ENCODE results near the gene NOM1.
"Not testable (repeated sequence)": the region's sequence is repeated elsewhere in the genome, so short reads cannot be mapped to it uniquely, and the experiment has no call there.

Gene NOM1

DNA sequence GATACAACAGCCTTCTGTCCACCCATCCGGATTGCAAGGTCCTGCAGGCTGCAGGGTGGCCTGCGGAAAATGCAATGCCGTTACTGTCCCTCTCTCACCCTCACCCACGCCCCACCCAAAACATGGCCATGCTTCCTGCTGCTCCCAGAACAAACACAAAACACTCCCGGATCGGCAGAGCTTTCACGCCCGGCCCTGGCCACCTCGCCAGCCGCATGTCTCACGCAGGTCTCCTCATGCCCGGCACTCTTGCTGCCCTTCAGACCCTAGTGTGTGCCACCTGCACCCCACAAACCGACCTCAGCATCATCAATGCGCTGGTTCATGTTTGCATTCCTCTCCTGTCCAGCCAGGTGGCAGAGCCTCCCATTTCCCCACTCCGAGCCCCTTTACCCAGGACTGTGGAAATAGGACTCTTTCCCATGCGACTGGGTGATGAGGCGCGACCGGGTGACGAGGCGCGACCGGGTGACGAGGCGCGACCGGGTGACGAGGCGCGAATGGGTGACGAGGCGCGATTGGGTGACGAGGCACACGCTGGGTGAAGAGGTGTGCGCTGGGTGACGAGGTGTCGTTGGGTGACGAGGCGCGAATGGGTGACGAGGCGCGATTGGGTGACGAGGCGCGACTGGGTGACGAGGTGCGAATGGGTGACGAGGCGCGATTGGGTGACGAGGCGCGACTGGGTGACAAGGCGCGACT is 8.9 kb upstream of the NOM1 start:
- no peak for DNase-seq (ENCODE audit: low spot score)

DNA sequence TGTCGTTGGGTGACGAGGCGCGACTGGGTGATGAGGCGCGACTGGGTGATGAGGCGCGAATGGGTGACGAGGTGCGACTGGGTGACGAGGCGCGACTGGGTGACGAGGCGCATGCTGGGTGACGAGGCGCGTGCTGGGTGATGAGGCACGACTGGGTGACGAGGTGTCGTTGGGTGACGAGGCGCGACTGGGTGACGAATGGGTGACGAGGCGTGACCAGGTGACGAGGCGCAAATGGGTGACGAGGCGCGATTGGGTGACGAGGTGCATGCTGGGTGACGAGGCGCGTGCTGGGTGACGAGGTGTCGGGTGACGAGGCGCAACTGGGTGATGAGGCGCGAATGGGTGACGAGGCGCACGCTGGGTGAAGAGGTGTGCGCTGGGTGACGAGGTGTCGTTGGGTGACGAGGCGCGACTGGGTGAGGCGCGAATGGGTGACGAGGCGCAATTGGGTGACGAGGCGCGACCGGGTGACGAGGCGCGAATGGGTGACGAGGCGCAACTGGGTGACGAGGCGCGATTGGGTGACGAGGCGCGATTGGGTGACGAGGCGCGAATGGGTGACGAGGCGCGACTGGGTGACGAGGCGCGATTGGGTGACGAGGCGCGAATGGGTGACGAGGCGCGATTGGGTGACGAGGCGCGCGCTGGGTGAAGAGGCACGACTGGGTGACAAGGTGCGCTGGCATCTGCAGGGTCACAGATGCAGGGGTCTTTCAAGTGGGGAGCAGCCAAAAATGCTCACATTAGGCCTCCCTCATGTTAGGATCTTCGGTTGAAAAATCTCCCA is 7.9 kb upstream of the NOM1 start:
- DNase-seq (ENCODE audit: low spot score) = no peak

DNA sequence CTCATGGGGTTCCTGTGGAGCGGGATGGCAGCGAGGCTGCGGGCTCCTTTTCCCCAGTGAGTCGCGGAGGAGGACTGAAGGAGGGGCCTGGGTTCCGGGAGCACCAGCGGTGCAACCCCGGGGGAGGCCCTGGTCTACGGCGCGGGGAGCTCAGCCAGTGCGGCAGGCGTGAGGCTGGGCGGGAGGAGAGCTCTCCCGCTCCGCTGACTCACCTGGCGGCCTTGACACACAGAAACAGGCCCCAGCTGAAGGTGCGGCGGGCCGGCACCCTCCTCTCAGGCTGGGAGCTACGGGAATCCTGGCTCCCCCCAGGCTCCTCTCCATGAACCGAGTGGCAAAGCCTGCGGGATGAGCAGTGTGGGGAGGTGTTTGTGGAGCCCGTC is 6.8 kb upstream of the NOM1 start:
- DNase-seq (ENCODE audit: low spot score) = peak; percentile 13

DNA sequence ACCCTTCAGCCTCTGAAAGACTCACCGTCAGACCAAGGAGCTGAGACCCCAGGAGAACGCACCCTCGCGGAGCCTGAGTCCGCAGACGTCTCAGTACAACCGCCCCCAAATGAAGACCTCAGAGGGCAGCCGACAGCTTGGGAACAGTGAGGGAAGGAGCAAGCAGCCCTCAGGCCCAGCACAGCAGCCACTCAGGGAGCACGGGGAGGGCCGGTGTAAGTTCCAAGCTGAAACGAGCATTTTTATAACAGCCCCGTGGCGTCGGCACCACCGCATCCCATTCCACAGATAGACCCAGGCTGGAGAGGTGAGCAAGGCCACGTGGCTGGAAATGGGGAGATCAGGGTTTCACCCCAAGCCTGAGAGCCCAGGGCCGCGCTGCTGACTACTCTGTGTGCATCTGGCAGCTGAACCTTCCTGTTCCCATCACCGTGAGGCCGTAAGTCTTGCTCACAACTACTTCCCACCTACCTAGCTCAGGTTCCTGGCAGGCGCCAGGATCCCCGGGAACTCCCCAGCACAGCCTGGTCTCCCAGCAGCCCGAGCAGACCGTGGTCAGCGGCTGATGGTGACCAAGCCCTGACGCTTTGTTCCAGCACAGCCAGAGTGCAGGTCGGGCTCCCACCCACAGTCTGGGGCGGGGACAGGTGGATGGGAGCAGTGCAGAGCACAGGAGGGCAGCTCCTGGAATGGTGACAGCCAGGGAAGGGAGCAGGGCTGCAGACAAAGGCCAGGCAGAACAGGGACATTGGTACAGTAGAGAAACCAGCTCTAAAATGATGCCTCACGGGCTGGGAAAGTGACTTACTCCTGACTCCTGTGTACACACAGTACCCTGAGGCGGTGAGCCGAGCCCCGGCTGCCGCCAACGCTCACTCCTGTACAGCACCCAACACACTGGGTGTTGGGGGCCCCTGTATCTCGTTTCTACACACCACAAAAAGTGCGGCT is 6.1 kb upstream of the NOM1 start:
- peak; percentile 39 for DNase-seq (ENCODE audit: low spot score)

DNA sequence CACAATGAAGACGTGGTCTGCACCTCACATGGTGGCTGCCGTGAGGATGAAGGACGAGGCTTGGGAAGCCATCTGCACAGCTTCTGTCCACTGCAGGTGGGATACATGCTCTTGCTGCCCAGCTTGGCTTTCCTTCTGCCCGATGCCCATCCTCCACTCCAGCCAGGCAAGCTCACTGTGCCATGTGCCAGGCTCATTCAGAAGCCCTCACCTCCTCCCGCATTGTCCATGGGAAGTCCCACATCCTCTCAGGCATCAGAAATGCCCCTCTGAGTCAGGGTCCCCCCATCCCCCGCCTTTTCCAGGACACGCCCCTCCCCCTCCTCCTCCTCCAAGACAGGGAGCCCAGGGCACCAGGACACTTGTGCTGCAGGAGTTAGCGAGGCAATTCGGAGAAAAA is 4.6 kb upstream of the NOM1 start:
- no peak for DNase-seq (ENCODE audit: low spot score)

DNA sequence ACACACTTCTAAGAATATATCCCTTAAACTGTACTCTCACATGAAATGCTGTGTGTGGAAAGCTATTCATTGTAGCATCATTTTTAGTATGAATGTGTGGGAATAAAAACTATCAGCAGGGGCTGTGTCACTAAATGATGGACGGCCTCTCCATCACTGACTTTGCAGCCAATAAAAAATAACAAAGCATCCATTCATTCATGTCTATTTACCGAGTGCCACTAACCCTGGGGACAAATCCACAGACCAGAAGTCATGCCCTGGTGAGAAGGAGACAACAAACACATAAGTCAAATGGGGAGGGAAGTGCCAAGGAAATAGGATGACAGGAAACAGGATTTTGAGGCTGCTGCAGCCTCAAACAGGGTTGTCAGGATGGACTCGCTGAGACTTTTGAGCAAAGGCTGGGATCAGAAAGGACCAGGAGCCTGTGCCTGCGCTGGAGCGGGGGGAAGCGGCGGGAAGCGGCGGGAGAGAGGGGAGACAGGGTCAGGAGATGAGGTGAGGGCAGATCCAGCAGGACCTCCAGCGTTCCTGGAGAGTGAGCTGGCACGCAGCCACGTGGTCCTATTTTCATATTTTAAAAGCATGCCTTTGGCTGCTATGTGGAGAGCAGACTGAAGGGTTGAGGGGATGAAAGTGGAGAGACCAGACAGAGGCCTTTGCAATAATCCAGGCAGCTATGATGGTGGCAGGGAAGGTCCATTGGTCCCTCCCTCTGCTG is 2.2 kb upstream of the NOM1 start:
- no peak for DNase-seq (ENCODE audit: low spot score)

DNA sequence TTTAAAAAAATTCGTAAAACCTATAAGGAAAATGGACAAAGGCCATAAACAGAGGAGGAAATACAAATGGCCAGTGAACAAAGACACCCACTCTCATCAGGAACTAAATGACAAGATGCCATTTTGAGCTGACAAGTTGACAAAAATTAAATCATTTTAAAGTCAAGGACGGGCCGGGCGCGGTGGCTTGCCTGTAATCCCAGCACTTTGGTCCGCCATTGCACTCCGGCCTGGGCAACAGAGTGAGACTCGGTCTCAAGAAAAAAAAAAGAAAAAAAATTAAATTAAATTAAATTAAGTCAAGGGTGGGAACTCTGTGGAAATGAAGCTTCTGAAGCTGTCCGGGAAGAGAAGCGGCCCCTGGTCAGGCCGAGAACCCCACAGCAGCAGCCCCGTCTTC is 1.2 kb upstream of the NOM1 start:
- DNase-seq (ENCODE audit: low spot score) = no peak

DNA sequence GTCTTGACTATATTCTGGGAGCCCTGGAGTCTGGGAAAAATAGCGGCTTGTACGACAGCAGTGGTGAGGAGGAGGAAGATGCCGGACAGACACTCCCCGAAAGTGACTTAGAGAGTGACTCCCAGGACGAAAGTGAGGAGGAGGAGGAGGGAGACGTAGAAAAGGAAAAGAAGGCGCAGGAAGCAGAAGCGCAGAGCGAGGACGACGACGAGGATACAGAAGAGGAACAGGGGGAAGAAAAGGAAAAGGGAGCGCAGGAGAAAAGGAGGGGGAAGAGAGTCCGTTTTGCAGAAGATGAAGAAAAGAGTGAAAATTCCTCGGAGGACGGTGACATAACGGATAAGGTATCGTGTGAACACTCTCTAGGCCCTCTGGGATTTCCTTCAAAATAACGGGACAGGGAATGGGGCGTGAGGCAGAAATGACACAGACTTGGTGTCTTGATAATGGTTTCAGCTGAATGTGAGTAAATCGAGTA is 908 bp downstream of the NOM1 start:
- DNase-seq (ENCODE audit: low spot score) = no peak

DNA sequence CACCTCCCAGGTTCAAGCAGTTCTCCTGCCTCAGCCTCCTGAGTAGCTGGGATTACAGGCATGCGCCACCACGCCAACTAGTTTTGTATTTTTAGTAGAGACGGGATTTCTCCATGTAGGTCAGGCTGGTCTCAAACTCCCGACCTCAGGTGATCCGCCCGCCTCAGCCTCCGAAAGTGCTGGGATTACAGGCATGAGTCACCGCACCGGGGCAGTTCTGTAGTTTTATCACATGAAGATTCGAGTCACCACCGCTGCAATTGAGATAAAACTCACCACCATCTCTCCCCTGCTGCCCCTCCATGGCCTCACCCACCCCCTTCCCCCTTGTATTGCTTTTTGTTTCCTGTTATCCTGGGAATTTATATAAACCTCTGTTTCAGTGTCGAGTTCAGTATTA is 3.7 kb downstream of the NOM1 start:
- not testable (repeated sequence) for DNase-seq (ENCODE audit: low spot score)

DNA sequence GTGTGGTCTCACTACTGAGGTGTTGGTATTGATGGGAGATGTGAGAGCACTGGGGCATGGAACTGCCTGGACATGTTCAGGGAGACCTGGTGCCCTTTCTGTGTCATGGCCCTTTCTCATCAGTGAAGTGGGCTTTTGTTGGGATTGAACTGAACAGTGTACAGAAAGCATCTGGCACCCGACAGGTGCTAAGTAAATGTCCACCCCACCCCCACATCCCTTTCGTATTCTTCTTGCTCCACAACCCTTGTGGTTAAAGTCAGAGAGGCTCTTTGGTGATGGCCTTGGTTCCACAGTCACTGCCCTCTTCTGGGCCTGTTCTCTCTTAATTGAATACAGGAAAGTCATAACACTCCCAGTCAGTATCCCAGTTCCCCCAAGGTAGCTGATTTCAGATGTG is 5.4 kb downstream of the NOM1 start:
- DNase-seq (ENCODE audit: low spot score) = no peak

DNA sequence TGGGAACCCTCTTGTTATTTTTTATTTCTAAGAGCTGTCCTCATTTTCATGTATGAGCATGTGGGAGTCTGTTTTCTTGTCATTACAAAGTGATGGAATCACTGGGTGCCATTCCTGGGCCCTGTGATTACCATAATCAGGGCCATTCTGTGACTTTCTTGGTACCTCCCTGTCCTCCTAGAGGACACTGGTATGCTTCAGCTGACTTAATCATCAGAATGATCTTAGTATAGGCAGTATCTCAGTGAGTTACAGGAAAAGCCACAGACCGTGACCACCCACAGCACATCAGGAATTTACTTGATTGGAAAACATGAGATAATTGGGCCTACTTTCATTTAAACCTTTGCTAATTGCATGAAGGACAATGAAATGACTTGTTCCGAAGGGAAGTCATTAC is 7.2 kb downstream of the NOM1 start:
- DNase-seq (ENCODE audit: low spot score) = no peak

DNA sequence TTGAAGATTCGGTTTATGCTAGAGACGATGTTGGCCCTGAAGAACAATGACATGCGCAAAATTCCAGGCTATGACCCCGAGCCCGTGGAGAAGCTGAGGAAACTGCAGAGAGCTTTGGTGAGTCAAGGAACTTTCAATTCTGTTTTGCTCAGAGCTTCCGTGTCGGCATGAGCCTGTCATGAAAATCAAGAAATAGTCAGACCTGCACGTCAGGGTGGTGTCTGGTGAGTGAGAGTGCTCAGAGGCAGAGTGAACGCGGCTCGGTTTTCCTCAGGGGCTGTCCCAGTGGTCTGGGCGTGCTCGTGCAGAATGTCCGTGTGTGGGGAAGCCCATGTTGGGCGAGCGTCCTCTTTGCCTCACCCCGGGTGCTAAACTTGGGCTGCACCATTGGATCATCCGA is 12.6 kb downstream of the NOM1 start:
- no peak for DNase-seq (ENCODE audit: low spot score)

DNA sequence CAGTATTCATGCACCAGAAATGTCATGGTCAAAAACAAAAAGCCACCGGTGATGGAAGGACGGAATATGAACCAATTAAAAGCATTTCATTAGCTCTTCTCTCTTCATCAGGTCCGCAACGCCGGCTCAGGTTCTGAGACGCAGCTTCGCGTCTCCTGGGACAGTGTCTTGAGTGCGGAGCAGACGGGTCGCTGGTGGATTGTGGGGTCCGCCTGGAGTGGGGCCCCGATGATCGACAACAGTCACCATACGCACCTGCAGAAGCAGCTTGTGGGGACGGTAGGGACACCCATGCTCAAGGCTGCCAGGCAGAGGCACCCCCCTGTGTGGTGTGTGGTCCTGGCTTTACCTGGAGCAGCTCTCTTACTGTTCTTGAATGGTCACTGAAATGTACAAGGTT is 13.4 kb downstream of the NOM1 start:
- DNase-seq (ENCODE audit: low spot score) = no peak

DNA sequence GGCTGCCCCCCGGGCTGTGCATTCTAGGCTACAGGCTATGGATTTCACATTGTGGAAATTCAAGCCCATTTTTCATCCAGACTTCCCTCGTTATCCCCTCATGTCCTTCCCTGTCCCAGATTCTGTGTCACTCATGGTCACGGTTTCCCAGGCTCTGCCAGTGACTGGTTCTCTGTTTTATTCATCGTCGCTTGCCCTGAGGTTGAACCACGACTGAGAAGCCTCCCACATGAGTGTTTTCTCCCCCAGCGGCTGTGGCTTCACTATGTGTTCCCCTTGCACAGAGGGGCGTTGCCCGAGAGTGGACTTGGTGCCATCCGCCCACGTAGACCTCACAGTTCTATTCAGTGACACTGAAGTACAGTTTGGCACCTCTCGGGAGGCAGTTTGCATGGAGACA is 14.0 kb downstream of the NOM1 start:
- DNase-seq (ENCODE audit: low spot score) = no peak

DNA sequence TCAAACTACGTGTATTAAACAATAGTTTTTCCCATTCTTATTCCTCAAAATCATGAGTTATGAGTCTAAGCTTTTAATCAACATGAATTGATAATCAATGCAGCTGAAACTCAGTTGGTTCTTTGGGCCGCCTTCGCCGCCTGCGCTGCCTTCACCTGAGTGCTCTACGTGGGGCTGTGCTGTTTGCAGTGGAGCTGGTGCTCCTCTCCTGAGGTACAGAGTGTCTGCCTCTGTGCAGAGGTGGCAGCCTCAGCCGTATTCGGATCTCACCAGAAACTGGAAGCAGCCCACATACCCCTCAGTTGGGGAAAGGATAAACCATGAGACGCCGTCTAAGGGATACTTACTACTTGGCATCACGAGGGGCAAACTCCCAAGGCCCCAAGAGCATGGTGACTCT is 15.5 kb downstream of the NOM1 start:
- DNase-seq (ENCODE audit: low spot score) = no peak

DNA sequence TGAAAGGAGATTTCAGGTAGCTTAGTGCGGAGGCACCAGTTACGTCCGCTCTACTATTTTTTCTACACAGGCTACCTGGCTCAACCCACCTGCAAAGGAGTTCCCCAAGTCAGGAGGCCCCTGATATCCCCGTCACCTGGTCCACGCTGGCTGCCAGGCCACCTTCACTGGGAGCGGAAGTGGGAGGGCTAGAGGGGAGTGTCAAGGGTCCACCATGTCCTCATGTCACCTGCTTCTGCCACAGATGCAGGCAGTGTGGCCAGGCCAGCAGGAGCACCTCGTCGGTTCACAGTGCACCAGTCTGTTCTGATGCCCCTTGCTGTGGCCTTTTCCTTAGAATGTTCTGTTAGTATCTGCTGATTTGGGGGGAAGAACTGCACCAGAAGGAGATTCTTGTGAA is 16.9 kb downstream of the NOM1 start:
- DNase-seq (ENCODE audit: low spot score) = no peak

DNA sequence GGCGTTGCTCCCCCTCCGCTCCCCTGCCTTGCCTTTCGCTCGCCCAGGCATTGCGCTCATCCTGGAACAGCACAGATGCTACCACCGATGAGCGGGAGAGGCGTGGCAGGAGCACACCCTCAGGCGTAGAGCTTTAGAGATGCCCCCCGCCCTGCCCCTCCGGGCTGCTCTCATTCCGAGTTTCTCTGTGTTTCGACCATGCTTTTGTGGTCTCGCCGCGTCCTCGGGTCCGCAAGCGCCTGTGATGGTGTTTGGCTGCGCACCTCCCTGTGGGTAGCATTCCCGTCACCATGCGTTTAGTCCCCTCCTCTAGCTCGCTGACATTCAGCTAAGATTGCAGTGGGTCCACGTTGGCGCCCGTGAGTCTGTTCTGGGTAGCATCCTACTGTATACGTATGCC is 18.7 kb downstream of the NOM1 start:
- no peak for DNase-seq (ENCODE audit: low spot score)

DNA sequence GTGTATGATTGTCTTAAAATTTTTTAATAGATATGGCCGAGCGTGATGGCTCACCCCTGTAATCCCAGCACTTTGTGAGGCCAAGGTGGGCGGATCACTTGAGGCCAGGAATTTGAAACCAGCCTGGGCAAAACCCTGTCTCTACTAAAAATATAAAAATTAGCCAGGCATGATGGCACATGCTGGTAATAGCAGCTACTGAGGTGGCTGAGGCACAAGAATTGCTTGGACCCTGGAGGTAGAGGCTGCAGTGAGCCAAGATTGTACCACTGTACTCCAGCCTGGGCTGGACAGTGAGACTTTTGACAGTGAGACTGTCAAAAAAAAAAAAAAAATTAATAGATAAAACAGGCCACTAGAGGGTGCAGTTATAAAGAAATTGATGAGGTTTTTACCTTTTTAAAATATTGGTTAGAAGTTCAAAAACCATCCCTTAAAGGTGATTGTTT is 20.5 kb downstream of the NOM1 start:
- DNase-seq (ENCODE audit: low spot score) = peak; percentile 24

DNA sequence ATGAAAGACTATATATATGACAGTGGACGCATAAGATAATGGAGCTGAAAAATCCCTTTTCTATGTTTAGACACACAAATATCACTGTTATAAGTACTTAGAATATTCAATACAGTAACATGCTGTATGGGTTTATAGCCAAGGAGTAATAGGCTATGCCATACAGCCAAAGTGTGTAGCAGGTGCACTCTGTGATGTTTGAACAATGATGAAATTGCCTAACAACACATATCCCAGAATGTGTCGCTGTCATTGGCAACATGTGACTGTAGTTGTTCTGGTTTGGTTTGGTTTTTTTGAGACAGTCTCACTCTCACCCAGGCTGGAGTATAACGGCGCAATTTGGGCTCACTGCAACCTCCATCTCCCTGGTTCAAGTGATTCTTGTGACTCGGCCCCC is 26.1 kb downstream of the NOM1 start:
- DNase-seq (ENCODE audit: low spot score) = no peak

DNA sequence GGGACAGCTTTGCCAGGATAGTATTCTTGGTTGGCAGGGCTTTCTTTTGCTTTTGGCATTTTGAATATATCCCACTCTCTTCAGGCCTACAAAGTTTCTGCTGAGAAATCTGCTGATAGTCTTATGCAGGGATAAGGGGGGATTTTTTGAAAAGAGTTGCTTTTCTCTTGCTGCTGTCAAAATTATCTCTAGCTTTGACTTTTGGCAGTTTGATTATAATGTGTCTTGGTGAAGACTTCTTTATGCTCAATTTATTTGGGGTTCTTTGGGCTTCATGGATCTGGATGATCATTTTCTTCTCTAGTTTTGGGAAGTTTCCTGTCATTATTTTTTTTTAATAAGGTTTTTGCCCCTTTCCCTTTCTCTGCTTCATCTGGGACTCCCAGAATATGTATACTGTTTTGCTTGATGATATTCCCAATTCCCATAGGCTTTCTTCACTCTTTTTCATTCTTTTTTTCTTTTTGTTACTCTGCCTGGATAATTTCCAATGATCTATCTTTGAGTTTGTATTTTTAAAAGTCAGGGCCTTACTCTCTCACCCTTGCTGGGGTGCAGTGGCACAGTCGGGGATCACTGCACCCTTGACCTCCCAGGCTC is 29.6 kb downstream of the NOM1 start:
- no peak for DNase-seq (ENCODE audit: low spot score)

DNA sequence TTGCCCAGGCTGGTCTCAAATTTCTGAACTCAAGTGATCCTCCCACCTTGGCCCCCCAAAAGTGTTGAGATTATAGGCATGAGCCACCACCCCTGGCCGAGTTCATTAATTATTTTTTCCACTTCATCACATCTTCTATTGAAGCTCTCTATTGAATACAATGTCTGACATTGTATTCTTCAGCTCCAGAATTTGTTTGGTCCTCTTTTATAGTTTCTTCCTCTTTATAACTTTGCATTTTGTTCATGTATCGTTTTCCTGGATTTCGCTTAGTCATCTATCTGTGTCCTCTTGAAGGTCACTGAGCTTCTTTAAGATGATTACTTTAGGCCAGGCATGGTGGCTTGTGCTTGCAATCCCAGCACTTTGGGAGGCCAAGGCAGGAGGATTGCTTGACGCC is 30.2 kb downstream of the NOM1 start:
- no peak for DNase-seq (ENCODE audit: low spot score)
